SK-N-MC (cell line): Measurements from ENCODE around the gene NOTUM.
A peak's percentile ranks its signal among the peaks of the same experiment; 100 is the strongest.

Source experiments
- DNase-seq: peaks from one replicate; pipeline ENCODE4 v3.0.0-alpha.2; 2011; ENCODE audit warnings: low read depth, low spot score
- H3K27ac ChIP-seq: fragments of 200-600 bp; sonication (generic); 2 replicates; pipeline ENCODE4 v1.5.1; 2016; ENCODE audit warnings: mixed run types
- H3K36me3 ChIP-seq: fragments of 200-600 bp; sonication (generic); 2 replicates; pipeline ENCODE4 v1.6.1; 2017; ENCODE audit warnings: antibody characterized with exemption, low read length, mixed read lengths; ENCODE audit not compliant: insufficient read depth
- H3K4me3 ChIP-seq: fragments of 200-600 bp; sonication (generic); 2 replicates; pipeline ENCODE4 v1.5.1; 2016
- H3K9ac ChIP-seq: fragments of 200-600 bp; sonication (generic); 2 replicates; pipeline ENCODE4 v1.8.0; 2017; ENCODE audit warnings: mixed run types, mixed read lengths; ENCODE audit not compliant: insufficient read length
- H3K9me3 ChIP-seq: fragments of 200-600 bp; sonication (generic); 2 replicates; pipeline ENCODE4 v1.6.1; 2017; ENCODE audit warnings: low read depth, mild to moderate bottlenecking, antibody characterized with exemption, low read length, moderate library complexity, mixed read lengths
- EZH2 ChIP-seq: fragments of 200-600 bp; sonication (generic); IDR thresholded peaks from one replicate; pipeline ENCODE4 v1.6.1; 2017; ENCODE audit warnings: antibody characterized with exemption
- FOXP2 ChIP-seq: optimal IDR thresholded peaks from 2 replicates; pipeline ENCODE3; 2011; ENCODE audit warnings: mild to moderate bottlenecking, moderate library complexity; ENCODE audit not compliant: insufficient read depth; ENCODE audit errors: extremely low read length, control extremely low read depth
- POLR2AphosphoS5 ChIP-seq: IDR thresholded peaks from 2 replicates; pipeline ENCODE4 v1.6.1; 2012; ENCODE audit warnings: mild to moderate bottlenecking, low read depth, low read length, borderline replicate concordance

NOTUM gene

DNA sequence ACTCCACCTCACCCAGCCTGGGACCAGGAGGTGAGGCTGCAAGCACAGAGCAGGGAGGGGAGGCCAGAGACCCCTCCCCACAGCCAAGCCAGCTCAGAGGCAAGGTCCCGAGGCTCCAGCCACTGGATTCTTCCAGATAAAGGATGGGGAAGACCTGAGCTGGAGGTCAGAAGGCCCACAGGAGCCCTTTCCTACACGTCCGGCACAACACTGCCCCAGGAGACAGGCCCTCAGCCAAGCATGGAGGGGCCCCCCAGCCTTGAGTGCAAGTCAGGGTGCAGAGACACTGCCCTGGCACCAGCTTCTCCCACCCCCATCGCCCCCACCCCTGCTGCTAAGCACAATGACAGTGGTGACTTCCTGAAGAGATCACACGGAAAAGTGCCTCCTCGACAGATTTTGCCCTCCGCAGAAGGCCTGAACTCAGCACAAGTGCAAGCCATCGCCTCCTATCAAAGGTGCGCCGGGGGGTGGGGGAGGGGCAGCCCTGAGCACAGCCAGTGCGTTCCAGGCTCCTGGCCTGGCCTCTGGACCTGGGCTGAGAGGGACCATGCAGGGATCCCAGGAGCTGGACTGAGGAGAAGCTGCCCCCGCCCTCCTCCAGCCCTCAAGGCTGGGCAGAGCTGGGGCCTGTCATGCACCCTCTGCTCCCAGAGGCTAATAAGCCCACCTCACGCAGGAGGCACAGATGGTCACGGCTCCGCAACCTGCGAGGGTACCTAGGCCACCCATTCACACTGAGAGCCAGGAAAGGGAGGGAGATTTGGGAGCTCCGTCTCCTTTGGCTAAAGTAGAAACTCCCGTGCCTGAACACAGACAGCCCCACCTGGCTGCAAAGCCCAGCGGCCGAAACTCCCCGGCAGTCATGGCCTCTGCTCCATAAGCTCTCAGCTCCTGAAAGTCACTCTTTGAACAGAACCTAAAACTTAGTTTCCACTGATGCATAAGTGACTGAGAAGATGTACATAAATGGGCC, 36.1 kb downstream of the NOTUM start:
- DNase-seq: no peak
- H3K27ac ChIP-seq: no peak overlapping the region; the same call in 1 of the 2 replicates
- peak overlapping the region; percentile 60 for H3K4me3 ChIP-seq
- H3K9me3 ChIP-seq: no peaks in the 10 kb centered on the region
- H3K36me3 ChIP-seq: peaks cover 11% of the 10 kb centered on the region; the same call in 1 of the 2 replicates
- H3K9ac ChIP-seq: peak overlapping the region; percentile 28
- TF ChIP-seq FOXP2 (no peak), POLR2AphosphoS5 (no peak; the same call in 1 of the 2 replicates), EZH2 (no peak)

DNA sequence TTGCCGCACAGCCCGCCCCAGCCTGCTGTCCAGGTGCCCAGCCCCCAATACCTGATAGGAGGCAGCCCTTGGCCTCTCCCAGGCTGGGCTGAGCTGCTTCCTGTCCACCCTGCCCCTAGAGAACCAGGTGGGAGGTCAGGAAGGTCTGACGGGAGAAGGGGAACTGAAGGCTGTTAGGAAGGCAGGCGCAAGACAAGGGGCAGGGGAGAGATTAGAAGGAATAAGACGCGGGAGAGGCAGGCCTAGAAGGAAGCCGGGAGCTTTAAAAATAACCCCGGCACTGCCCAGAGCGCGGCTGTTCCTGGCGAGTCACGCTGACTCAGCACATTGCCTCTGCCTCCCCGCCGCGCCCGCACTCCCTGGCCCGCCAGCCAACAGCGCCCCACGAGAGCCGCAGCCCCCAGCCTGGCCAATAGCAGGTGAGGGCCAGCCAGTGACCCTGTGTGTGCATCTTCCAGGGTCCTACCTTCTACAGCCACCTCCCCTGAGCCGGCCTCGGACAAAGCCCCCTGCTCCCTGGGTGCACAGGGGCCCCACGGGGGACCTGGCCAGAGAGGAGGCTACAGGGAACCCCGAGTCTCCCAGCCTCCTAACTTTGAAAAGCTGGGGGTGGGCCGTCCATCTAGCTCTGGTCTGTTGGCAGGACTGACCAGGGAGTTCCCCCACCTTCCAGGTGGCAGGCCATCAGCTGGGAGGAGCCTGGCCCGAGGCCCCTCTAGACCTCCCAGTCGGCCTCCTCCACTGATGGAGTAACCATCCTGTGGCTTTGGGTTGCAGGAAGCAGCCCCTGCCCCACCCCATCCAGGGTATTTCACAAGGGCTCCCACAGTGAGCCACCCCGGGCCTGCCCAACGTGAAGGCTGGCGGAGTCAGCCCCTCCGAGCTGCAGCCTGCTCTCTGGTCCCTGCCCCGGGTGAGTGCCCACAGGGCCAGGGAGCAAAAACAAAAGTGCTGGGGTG, 37.4 kb downstream of the NOTUM start:
- Histone ChIP-seq H3K27ac (peak overlapping the region; percentile 19; the same call in 1 of the 2 replicates), H3K36me3 (peaks cover 11% of the 10 kb centered on the region; the same call in 1 of the 2 replicates), H3K9ac (peak overlapping the region; percentile 28), H3K4me3 (no peak overlapping the region), H3K9me3 (no peaks in the 10 kb centered on the region)
- no peak for DNase-seq
- no peak for TF ChIP-seq POLR2AphosphoS5
- no peak for TF ChIP-seq FOXP2
- no peak for TF ChIP-seq EZH2

DNA sequence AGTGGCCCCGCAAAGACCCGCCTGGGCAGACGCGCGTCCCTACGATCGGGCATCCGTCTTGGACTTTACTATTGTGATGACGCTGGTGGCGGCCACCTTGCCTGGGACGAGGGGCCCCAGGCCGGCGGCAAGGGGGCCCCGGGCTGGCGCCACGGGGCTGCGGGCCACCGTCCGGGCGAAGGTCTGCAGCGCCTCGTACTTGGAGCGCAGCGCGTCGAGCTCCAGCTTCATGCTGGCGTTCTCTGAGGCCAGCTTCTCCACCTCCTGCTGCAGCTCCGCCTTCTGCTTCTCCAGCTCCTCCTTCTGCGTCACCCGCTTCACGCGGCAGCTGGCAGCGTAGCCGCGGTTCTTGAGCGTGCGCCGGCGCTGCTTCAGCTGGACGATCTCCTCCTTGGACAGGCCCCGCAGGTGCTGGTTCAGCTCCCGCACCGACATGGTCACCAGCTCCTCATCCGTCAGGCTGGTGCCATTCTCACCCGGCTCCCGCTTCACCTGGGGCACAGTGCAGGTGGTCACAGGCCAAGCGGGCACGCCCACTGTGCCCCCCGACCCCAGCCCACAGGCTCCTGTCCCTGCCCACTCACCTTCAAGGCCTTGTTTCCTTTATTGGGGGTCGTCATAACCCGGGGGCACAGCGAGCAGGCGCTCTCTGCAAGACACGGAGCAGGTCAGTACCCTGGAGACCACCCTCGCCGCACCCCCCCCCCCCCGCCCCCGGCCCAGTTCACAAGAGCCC, 38.3 kb downstream of the NOTUM start:
- Histone ChIP-seq H3K4me3 (no peak overlapping the region), H3K9me3 (no peaks in the 10 kb centered on the region), H3K36me3 (peaks cover 11% of the 10 kb centered on the region; the same call in 1 of the 2 replicates), H3K27ac (no peak overlapping the region), H3K9ac (no peak overlapping the region)
- no peak for TF ChIP-seq FOXP2
- no peak for TF ChIP-seq EZH2
- no peak for TF ChIP-seq POLR2AphosphoS5
- no peak for DNase-seq

DNA sequence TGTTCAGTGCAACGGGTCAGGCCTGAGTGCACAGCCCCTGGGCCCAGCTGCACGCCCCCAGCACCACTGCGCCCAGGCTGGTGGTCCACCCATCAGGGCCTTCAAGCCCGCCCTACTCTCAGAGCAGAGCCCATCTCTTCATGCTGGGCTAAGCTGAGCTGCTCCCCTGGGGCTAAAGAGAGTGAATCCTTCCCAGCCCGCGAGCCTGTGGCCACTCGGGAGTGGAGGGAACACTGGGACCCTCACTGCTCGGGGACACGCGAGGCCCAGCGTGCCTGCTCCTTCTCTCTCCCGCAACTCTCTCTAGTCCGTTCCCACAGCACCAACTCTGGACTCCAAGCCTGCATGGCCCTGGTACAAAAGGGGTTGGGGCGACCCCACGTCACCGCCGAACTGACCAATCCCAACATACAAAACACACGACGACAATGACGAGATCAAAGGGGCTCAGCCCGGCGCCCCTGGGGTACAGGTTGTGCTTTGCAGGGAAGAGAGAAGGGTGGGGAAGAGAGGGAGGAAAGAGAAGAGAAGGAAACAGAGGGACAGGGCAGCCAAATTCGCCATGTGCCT, 38.9 kb downstream of the NOTUM start:
- Histone ChIP-seq H3K27ac (no peak overlapping the region; the same call in 1 of the 2 replicates), H3K9me3 (no peaks in the 10 kb centered on the region), H3K4me3 (no peak overlapping the region), H3K9ac (no peak overlapping the region), H3K36me3 (peaks cover 11% of the 10 kb centered on the region; the same call in 1 of the 2 replicates)
- no peak for DNase-seq
- TF ChIP-seq FOXP2 (no peak), POLR2AphosphoS5 (no peak), EZH2 (no peak)

DNA sequence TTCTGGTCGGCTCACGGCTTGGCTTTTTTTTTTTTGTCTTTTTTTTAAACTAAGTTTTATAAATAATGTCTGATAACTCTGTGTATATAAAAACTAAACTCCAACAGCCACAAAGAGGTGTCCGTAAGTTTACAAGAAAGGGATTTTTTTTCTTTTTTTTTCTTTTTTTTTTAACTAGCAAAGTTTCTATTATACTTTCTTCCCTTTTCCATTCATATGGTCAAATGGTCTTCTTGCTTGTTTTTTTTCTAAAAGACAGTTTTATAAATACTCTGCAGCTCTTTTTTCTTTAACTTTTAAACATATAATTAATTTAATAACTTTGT, 39.5 kb downstream of the NOTUM start:
- H3K9ac ChIP-seq: no peak overlapping the region
- TF ChIP-seq EZH2: no peak
- TF ChIP-seq FOXP2: no peak
- TF ChIP-seq POLR2AphosphoS5: no peak
- H3K36me3 ChIP-seq: peaks cover 11% of the 10 kb centered on the region; the same call in 1 of the 2 replicates
- no peaks in the 10 kb centered on the region for H3K9me3 ChIP-seq
- no peak overlapping the region for H3K4me3 ChIP-seq
- no peak for DNase-seq
- H3K27ac ChIP-seq: peak overlapping the region; percentile 46; the same call in 1 of the 2 replicates

DNA sequence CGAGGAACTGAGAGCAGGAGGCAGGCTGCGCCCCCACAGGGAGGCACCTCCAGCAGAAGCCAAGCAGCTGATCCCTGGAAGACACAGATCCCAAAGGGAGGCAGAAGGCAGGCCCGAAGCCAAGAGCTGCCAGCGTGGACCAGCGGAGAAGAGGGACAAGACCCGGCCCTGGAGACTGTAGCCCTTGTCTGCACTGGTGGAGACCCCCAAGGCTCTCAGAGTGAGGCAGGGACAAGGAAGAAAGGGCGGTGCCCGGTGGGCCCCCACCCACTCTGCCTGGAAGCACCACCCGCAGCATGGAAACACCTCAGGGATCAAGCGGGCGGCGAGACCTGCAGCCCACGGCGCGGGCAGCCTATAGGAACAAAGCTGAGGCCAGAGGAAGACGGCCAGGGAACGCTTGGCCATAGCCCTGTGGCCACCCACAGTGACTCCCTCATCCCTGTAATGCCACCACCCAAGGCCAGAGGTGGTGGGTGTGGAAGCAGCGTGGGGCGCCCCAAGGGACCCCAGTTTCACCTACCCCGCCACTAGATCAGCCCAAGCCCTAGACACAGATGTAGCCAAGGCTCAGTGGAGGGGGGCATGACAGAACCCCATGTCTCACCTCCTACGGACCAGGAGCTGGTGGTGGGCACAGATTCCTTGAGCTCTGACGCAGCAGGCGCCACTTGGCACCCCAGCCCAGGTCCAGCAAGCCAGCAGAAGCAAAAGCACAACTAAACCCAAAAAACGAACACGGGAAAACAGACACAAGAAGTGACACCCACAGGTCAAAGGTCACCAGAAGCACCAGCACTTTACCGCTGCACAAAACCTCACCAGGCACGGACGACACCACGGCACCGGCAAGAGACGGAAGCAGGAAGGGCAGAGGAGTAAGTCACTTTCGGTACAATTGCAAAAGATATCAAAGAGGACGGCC, 40.1 kb downstream of the NOTUM start:
- Histone ChIP-seq H3K9ac (no peak overlapping the region), H3K27ac (0 out of 2 replicates have a peak overlapping the region, but pooled peaks have one; percentile 46), H3K36me3 (peaks cover 11% of the 10 kb centered on the region; the same call in 1 of the 2 replicates), H3K4me3 (no peak overlapping the region), H3K9me3 (no peaks in the 10 kb centered on the region)
- DNase-seq: no peak
- TF ChIP-seq EZH2 (no peak), FOXP2 (no peak), POLR2AphosphoS5 (no peak)
